WTC11 (cell line): ENCODE results near the gene ERC2. TPM values are rescaled to one million over a fixed set of nuclear protein-coding genes. Genes with fewer than 3 reads are reported as not detected.

Source experiments
- ATAC-seq: fragments of 200-7000 bp; cut with Tn5 transposase; 2 replicates; pipeline ENCODE4 v1.10.0; 2021; ENCODE audit warnings: mild to moderate bottlenecking, moderate library complexity
- CTCF ChIA-PET: fragments of 300-600 bp; sonication (Branson Sonifier 250); formaldehyde crosslinking; loops from one replicate; lab custom pipeline; 2021; ENCODE audit warnings: antibody characterized with exemption; lab: Charles Lee
- POLR2A ChIA-PET: fragments of 350-600 bp; sonication (Branson Sonifier 250); formaldehyde crosslinking; loops from one replicate; lab custom pipeline; 2021; ENCODE audit warnings: antibody characterized with exemption; lab: Charles Lee
- DNase-seq: peaks from one replicate; pipeline ENCODE4 v3.0.0; 2021; ENCODE audit warnings: low spot score
- H3K27ac Mint-ChIP-seq: 2 replicates; pipeline ENCODE4 v1.8.0; 2021; ENCODE audit warnings: mixed read lengths
- H3K27me3 Mint-ChIP-seq: 2 replicates; pipeline ENCODE4 v1.8.0; 2021; ENCODE audit warnings: low read depth, mild to moderate bottlenecking, moderate library complexity, mixed read lengths
- H3K36me3 Mint-ChIP-seq: 2 replicates; pipeline ENCODE4 v1.8.0; 2021; ENCODE audit warnings: mixed read lengths
- H3K4me1 Mint-ChIP-seq: 2 replicates; pipeline ENCODE4 v1.8.0; 2022; ENCODE audit warnings: mixed read lengths
- H3K4me3 Mint-ChIP-seq: 2 replicates; pipeline ENCODE4 v1.8.0; 2021; ENCODE audit warnings: mild to moderate bottlenecking, moderate library complexity, mixed read lengths
- H3K9me3 Mint-ChIP-seq: 2 replicates; pipeline ENCODE4 v1.8.0; 2021; ENCODE audit warnings: mixed read lengths
- ATF1 ChIP-seq: sonication (generic); formaldehyde crosslinking; IDR thresholded peaks from 2 replicates; pipeline ENCODE4 v1.8.1; 2023; ENCODE audit warnings: mild to moderate bottlenecking, moderate library complexity, missing genetic modification reagents
- ATF3 ChIP-seq: sonication (generic); formaldehyde crosslinking; conservative IDR thresholded peaks from 2 replicates; pipeline ENCODE4 v1.8.1; 2022; ENCODE audit warnings: mild to moderate bottlenecking, missing genetic modification reagents
- FOXJ3 ChIP-seq: sonication (generic); formaldehyde crosslinking; IDR thresholded peaks from 2 replicates; pipeline ENCODE4 v1.9.0; 2021; ENCODE audit warnings: missing genetic modification reagents, mild to moderate bottlenecking, borderline replicate concordance
- FOXP4 ChIP-seq: sonication (generic); formaldehyde crosslinking; IDR thresholded peaks from 2 replicates; pipeline ENCODE4 v1.8.0; 2022; ENCODE audit warnings: mild to moderate bottlenecking, missing genetic modification reagents
- GTF2I ChIP-seq: fragments of 250-450 bp; sonication (Bioruptor Pico); conservative IDR thresholded peaks from 2 replicates; pipeline ENCODE4 v1.4.0; 2021; ENCODE audit warnings: mild to moderate bottlenecking
- HMGA2 ChIP-seq: fragments of 250-450 bp; sonication (Bioruptor Pico); IDR thresholded peaks from 2 replicates; pipeline ENCODE4 v1.4.0; 2021; ENCODE audit warnings: mild to moderate bottlenecking, moderate library complexity
- IRF2 ChIP-seq: sonication (generic); formaldehyde crosslinking; IDR thresholded peaks from 2 replicates; pipeline ENCODE4 v1.8.0; 2022; ENCODE audit warnings: low read depth, missing genetic modification reagents, borderline replicate concordance
- JAZF1 ChIP-seq: fragments of 250-450 bp; sonication (Bioruptor Pico); IDR thresholded peaks from 2 replicates; pipeline ENCODE4 v1.9.0; 2021; ENCODE audit warnings: moderate library complexity, mild to moderate bottlenecking, inconsistent platforms
- JUN ChIP-seq: sonication (generic); formaldehyde crosslinking; IDR thresholded peaks from 2 replicates; pipeline ENCODE4 v1.8.0; 2023; ENCODE audit warnings: mild to moderate bottlenecking, missing genetic modification reagents
- NFATC4 ChIP-seq: fragments of 250-450 bp; sonication (Bioruptor Pico); IDR thresholded peaks from 2 replicates; pipeline ENCODE4 v1.9.0; 2021; ENCODE audit warnings: mild to moderate bottlenecking
- NFYB ChIP-seq: sonication (generic); formaldehyde crosslinking; conservative IDR thresholded peaks from 2 replicates; pipeline ENCODE4 v1.8.0; 2022; ENCODE audit warnings: low read depth, missing genetic modification reagents
- NR2C2 ChIP-seq: sonication (generic); formaldehyde crosslinking; IDR thresholded peaks from 2 replicates; pipeline ENCODE4 v1.8.0; 2022; ENCODE audit warnings: mild to moderate bottlenecking, missing genetic modification reagents
- PREB ChIP-seq: sonication (generic); formaldehyde crosslinking; IDR thresholded peaks from 2 replicates; pipeline ENCODE4 v1.8.1; 2022; ENCODE audit warnings: mild to moderate bottlenecking, missing genetic modification reagents, moderate library complexity, borderline replicate concordance
- USF2 ChIP-seq: sonication (generic); formaldehyde crosslinking; IDR thresholded peaks from 2 replicates; pipeline ENCODE4 v1.8.1; 2023; ENCODE audit warnings: mild to moderate bottlenecking, missing genetic modification reagents, moderate library complexity
- ZBTB21 ChIP-seq: sonication (generic); formaldehyde crosslinking; IDR thresholded peaks from 2 replicates; pipeline ENCODE4 v1.8.1; 2023; ENCODE audit warnings: mild to moderate bottlenecking, missing genetic modification reagents, borderline replicate concordance
- ZNF121 ChIP-seq: sonication (generic); formaldehyde crosslinking; IDR thresholded peaks from 2 replicates; pipeline ENCODE4 v1.8.0; 2023; ENCODE audit warnings: missing genetic modification reagents
- ZNF219 ChIP-seq: sonication (generic); formaldehyde crosslinking; IDR thresholded peaks from 2 replicates; pipeline ENCODE4 v1.8.0; 2023; ENCODE audit warnings: missing genetic modification reagents, mild to moderate bottlenecking, borderline replicate concordance
- ZNF232 ChIP-seq: sonication (generic); formaldehyde crosslinking; IDR thresholded peaks from 2 replicates; pipeline ENCODE4 v1.8.0; 2022; ENCODE audit warnings: mild to moderate bottlenecking, missing genetic modification reagents
- ZNF423 ChIP-seq: fragments of 250-450 bp; sonication (Bioruptor Pico); IDR thresholded peaks from 2 replicates; pipeline ENCODE4 v2.1.2; 2022; ENCODE audit warnings: mild to moderate bottlenecking, moderate library complexity
- ZNF671 ChIP-seq: fragments of 250-450 bp; sonication (Bioruptor Pico); IDR thresholded peaks from 2 replicates; pipeline ENCODE4 v1.8.0; 2021; ENCODE audit warnings: mild to moderate bottlenecking
- total RNA-seq: library from RNA; stranded (reverse); gene quantifications from 3 replicates; pipeline ENCODE4 v1.2.3, GENCODE V29; 2021
- TF ChIP-seq, protein P1 (sequence below): sonication (generic); formaldehyde crosslinking; IDR thresholded peaks from 2 replicates; pipeline ENCODE4 v1.8.0; 2022; ENCODE audit warnings: mild to moderate bottlenecking, missing genetic modification reagents
- TF ChIP-seq, protein P2 (sequence below): sonication (generic); formaldehyde crosslinking; IDR thresholded peaks from 2 replicates; pipeline ENCODE4 v1.8.0; 2022; ENCODE audit warnings: mild to moderate bottlenecking, missing genetic modification reagents
- TF ChIP-seq, protein P3 (sequence below): sonication (generic); formaldehyde crosslinking; IDR thresholded peaks from 2 replicates; pipeline ENCODE4 v1.8.1; 2022; ENCODE audit warnings: low read depth, mild to moderate bottlenecking, moderate library complexity, missing genetic modification reagents, borderline replicate concordance
- TF ChIP-seq, protein P4 (sequence below): sonication (generic); formaldehyde crosslinking; IDR thresholded peaks from 2 replicates; pipeline ENCODE4 v1.8.0; 2022; ENCODE audit warnings: mild to moderate bottlenecking, missing genetic modification reagents

ERC2 gene
- total RNA-seq, 1 experiment from 2014 or later, result 23.5 TPM

GRCh38 chr3:56207922-56208321 lies 260.3 kb downstream of the ERC2 start (continued):
- TF ChIP-seq, protein P1, sequence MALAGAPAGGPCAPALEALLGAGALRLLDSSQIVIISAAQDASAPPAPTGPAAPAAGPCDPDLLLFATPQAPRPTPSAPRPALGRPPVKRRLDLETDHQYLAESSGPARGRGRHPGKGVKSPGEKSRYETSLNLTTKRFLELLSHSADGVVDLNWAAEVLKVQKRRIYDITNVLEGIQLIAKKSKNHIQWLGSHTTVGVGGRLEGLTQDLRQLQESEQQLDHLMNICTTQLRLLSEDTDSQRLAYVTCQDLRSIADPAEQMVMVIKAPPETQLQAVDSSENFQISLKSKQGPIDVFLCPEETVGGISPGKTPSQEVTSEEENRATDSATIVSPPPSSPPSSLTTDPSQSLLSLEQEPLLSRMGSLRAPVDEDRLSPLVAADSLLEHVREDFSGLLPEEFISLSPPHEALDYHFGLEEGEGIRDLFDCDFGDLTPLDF (CRISPR knock-in tag), result no peak

DNA sequence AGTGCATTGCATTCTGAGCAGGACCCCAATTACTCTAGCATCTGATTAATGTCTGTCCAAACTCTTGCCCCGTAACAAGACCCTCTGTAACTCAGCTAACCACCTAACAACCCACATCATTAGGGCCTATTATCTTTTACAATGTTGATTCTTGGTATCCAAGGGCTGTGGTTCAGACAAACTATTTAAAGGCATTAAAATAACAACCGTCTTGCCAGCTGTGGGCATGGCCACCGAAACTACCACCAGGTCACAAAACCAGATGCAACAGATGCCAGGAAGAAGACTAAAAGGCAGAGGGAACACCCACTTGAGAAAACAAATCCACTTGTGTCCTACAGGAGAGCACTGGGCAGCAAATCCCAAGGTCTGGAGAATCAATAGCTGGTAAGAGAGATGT lies 262.9 kb downstream of the ERC2 start:
- CTCF ChIA-PET, result no interaction called here
- Mint-ChIP-seq H3K36me3 (no peaks in the 10 kb centered on the region), H3K27ac (no peak overlapping the region), H3K27me3 (no peaks in the 10 kb centered on the region), H3K4me1 (peaks cover 21% of the 10 kb centered on the region), H3K4me3 (no peak overlapping the region), H3K9me3 (no peaks in the 10 kb centered on the region; the same call in 1 of the 2 replicates)
- TF ChIP-seq ZNF219 (no peak), ZNF232 (no peak), NFATC4 (no peak), USF2 (CRISPR knock-in tag) (no peak), HMGA2 (CRISPR knock-in tag) (no peak), ZNF671 (CRISPR knock-in tag) (no peak), JAZF1 (CRISPR knock-in tag) (no peak), NFYB (CRISPR knock-in tag) (no peak), IRF2 (CRISPR knock-in tag) (no peak), NR2C2 (CRISPR knock-in tag) (no peak), FOXP4 (CRISPR knock-in tag) (no peak), JUN (CRISPR knock-in tag) (no peak)
- TF ChIP-seq, protein P2, sequence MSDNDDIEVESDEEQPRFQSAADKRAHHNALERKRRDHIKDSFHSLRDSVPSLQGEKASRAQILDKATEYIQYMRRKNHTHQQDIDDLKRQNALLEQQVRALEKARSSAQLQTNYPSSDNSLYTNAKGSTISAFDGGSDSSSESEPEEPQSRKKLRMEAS (CRISPR knock-in tag), result no peak
- TF ChIP-seq, protein P3, sequence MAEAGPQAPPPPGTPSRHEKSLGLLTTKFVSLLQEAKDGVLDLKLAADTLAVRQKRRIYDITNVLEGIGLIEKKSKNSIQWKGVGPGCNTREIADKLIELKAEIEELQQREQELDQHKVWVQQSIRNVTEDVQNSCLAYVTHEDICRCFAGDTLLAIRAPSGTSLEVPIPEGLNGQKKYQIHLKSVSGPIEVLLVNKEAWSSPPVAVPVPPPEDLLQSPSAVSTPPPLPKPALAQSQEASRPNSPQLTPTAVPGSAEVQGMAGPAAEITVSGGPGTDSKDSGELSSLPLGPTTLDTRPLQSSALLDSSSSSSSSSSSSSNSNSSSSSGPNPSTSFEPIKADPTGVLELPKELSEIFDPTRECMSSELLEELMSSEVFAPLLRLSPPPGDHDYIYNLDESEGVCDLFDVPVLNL (CRISPR knock-in tag), result no peak
- TF ChIP-seq, protein P4, sequence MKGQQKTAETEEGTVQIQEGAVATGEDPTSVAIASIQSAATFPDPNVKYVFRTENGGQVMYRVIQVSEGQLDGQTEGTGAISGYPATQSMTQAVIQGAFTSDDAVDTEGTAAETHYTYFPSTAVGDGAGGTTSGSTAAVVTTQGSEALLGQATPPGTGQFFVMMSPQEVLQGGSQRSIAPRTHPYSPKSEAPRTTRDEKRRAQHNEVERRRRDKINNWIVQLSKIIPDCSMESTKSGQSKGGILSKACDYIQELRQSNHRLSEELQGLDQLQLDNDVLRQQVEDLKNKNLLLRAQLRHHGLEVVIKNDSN, result no peak
- DNase-seq, result no peak
- POLR2A ChIA-PET, result no interaction called here
- no peak for ATAC-seq

DNA sequence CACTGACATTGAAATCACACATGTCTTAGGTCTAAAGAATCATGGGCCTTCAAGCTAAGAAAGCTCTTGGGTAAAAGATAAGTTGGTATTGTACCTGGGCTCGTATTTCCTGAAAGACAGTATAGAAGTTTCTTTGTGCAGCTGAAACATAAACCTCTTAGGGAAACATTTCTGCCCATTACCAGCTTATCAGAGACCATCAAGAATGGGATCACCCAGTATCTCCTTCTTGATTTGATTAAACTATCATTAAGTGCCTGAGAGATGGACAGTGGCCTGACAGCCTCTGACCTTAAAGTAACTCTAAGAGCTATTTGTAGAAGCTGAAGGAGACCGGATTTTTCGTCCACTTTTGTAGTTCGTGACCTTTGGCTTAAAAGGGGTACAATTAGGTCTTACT lies 265.3 kb downstream of the ERC2 start:
- Mint-ChIP-seq H3K9me3 (no peaks in the 10 kb centered on the region), H3K27me3 (no peaks in the 10 kb centered on the region), H3K36me3 (no peaks in the 10 kb centered on the region), H3K27ac (no peak overlapping the region), H3K4me3 (no peak overlapping the region), H3K4me1 (peaks cover 15% of the 10 kb centered on the region)
- POLR2A ChIA-PET, result interaction anchor here (0.6 kb wide), 1 partner anchor 794 kb away, joined by 3 read pairs; no protein-coding TSS in a partner anchor
- DNase-seq, result no peak
- CTCF ChIA-PET, result interaction anchor here (1.0 kb wide), 1 partner anchor 16 kb away, joined by 3 read pairs; no protein-coding TSS in a partner anchor
- no peak for ATAC-seq
- TF ChIP-seq IRF2 (CRISPR knock-in tag), result no peak
- no peak for TF ChIP-seq ATF3
- TF ChIP-seq ZNF423, result no peak
- TF ChIP-seq FOXP4 (CRISPR knock-in tag), result no peak
- no peak for TF ChIP-seq ZBTB21 (CRISPR knock-in tag)
- no peak for TF ChIP-seq ZNF121
- TF ChIP-seq ATF1 (CRISPR knock-in tag), result no peak
- no peak for TF ChIP-seq PREB
- TF ChIP-seq FOXJ3 (CRISPR knock-in tag), result no peak
- TF ChIP-seq GTF2I, result no peak
